ENCODE results near the gene NEK8.

The NEK8 gene

DNA sequence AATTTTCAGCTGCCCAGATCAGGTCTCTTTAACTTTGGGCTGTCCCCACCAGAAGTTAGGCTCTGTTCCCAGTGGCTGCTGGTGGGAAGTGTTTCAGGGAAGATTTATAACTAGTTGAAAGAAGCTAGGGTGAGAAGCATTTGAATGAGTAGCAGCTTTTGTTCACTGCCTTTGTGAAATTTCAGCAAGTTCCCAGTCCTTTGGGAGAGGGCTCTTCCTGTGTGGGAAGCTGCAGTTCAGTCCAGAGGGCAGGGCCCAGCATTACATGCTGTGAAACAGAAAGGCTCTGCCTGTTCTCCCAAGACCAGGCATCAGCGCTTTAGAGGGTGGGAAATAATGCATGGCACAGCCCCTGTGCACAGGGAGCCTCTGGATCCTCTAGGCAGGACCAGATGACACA lies 34.7 kb upstream of the NEK8 start:
- Histone ChIP-seq H3K4me3 (ENCODE audit: insufficient read length, low read depth) (no peak overlapping the region), H3K4me1 (ENCODE audit: insufficient read depth, insufficient read length) (no peaks in the 10 kb centered on the region), H3K27me3 (ENCODE audit: insufficient read depth, insufficient read length) (no peaks in the 10 kb centered on the region), H3K36me3 (ENCODE audit: insufficient read depth, insufficient read length, low read length) (peaks cover 90% of the 10 kb centered on the region), H3K9ac (ENCODE audit: insufficient read length, low read depth) (no peak overlapping the region), H3K9me3 (ENCODE audit: insufficient read depth, low read length) (no peaks in the 10 kb centered on the region)
- TF ChIP-seq SUZ12 (IDR thresholded peaks at IDR 0.05; ENCODE audit: extremely low read depth, insufficient read depth, insufficient read length), result no peak
- TF ChIP-seq ZNF274 (IDR thresholded peaks at IDR 0.05; ENCODE audit: low read depth, low read length), result no peak
- TF ChIP-seq YY1 (IDR thresholded peaks at IDR 0.05; ENCODE audit: insufficient read depth, insufficient read length), result no peak
- DNase-seq (ENCODE audit: low read depth, low spot score), result no peak

DNA sequence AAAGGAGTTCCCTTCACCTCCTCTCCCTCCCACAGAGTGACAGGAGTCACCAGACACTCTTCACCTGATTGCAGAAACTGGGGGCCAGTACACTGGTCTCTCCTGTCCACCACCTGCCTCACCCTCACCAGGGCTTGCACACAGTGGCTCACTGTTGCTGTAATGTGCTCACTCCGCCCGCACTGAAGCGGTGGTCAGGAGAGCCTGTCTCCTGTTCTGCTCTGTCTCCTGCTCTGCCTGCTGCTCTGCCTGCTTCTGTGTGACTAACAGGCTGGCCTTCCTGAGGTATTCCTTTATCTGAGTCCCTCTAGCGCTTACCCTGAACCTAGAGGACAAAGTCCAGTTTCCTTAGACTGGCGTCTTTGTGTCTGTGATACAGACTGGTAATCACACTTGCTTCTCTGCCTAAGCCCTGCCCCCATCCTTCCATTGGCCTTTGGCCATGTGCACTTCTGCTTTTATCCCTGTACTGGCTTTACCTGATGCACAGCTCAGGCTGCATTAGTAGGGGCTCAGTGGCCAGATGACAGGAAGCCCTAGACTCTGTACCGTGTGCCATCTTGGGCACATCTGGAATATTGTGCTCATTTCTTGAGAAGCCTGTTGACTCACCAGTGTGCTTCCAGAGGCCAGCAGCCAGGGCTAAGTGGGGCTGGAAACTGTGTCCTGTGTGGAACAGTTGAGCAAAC lies 30.2 kb upstream of the NEK8 start:
- Histone ChIP-seq H3K4me1 (ENCODE audit: insufficient read depth, insufficient read length) (peaks cover 20% of the 10 kb centered on the region), H3K9me3 (ENCODE audit: insufficient read depth, low read length) (no peaks in the 10 kb centered on the region), H3K4me3 (ENCODE audit: insufficient read length, low read depth) (no peak overlapping the region), H3K36me3 (ENCODE audit: insufficient read depth, insufficient read length, low read length) (peaks cover 97% of the 10 kb centered on the region), H3K9ac (ENCODE audit: insufficient read length, low read depth) (no peak overlapping the region), H3K27me3 (ENCODE audit: insufficient read depth, insufficient read length) (no peaks in the 10 kb centered on the region)
- DNase-seq (ENCODE audit: low read depth, low spot score), result no peak
- TF ChIP-seq SUZ12 (IDR thresholded peaks at IDR 0.05; ENCODE audit: extremely low read depth, insufficient read depth, insufficient read length), result no peak
- TF ChIP-seq YY1 (IDR thresholded peaks at IDR 0.05; ENCODE audit: insufficient read depth, insufficient read length), result no peak
- TF ChIP-seq ZNF274 (IDR thresholded peaks at IDR 0.05; ENCODE audit: low read depth, low read length), result no peak

DNA sequence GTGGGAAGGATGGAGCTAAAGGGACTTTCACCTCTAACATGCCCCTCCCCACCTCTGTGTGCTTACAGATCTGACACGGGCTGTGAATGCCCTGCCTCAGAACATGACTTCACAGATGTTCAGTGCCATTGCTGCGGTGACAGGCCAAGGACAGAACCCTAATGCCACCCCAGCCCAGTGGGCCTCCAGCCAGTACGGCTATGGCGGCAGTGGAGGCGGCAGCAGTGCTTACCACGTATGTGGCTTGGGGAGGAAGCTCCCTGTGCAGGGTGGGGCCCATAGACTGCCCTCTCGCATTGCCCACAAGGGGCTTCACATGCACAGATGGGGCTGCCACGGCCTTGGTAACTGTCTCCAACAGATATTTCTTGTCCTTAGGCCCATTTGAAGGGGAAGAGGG lies 28.3 kb upstream of the NEK8 start:
- Histone ChIP-seq H3K4me1 (ENCODE audit: insufficient read depth, insufficient read length) (peaks cover 20% of the 10 kb centered on the region), H3K9me3 (ENCODE audit: insufficient read depth, low read length) (no peaks in the 10 kb centered on the region), H3K27me3 (ENCODE audit: insufficient read depth, insufficient read length) (no peaks in the 10 kb centered on the region), H3K9ac (ENCODE audit: insufficient read length, low read depth) (no peak overlapping the region), H3K36me3 (ENCODE audit: insufficient read depth, insufficient read length, low read length) (peaks cover 92% of the 10 kb centered on the region), H3K4me3 (ENCODE audit: insufficient read length, low read depth) (no peak overlapping the region)
- no peak for TF ChIP-seq ZNF274 (IDR thresholded peaks at IDR 0.05; ENCODE audit: low read depth, low read length)
- no peak for TF ChIP-seq YY1 (IDR thresholded peaks at IDR 0.05; ENCODE audit: insufficient read depth, insufficient read length)
- TF ChIP-seq SUZ12 (IDR thresholded peaks at IDR 0.05; ENCODE audit: extremely low read depth, insufficient read depth, insufficient read length), result no peak
- DNase-seq (ENCODE audit: low read depth, low spot score), result no peak

DNA sequence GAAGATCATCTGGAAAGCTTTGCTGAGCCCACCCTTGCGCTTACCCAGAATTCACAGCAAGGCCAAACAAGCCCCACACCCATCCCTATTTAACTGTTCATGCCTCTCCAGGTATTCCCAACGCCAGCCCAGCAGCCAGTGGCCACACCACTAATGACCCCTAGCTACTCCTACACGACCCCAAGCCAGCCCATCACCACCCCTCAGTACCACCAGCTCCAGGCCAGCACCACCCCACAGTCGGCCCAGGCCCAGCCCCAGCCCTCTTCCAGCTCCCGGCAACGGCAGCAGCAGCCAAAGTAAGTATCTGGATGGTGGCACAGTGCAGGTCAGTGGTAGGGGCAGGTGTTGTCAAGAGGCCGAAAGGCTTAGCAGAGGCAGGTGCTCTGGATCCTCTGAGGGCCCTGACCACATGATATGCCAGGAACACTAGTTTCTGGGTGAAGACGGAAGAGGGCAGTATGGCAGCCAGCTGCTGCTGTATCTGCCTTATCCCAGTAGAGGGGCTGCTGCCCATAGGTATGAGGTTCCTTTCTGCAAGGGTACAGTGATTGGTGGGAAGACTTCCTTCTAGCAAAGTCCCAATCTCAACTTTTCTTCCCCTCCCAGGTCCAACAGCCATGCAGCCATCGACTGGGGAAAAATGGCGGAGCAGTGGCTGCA lies 27.6 kb upstream of the NEK8 start:
- Histone ChIP-seq H3K36me3 (ENCODE audit: insufficient read depth, insufficient read length, low read length) (peaks cover 89% of the 10 kb centered on the region), H3K9ac (ENCODE audit: insufficient read length, low read depth) (no peak overlapping the region), H3K4me3 (ENCODE audit: insufficient read length, low read depth) (no peak overlapping the region), H3K27me3 (ENCODE audit: insufficient read depth, insufficient read length) (no peaks in the 10 kb centered on the region), H3K9me3 (ENCODE audit: insufficient read depth, low read length) (no peaks in the 10 kb centered on the region), H3K4me1 (ENCODE audit: insufficient read depth, insufficient read length) (peaks cover 23% of the 10 kb centered on the region)
- DNase-seq (ENCODE audit: low read depth, low spot score), result no peak
- TF ChIP-seq SUZ12 (IDR thresholded peaks at IDR 0.05; ENCODE audit: extremely low read depth, insufficient read depth, insufficient read length) (no peak), ZNF274 (IDR thresholded peaks at IDR 0.05; ENCODE audit: low read depth, low read length) (no peak)

DNA sequence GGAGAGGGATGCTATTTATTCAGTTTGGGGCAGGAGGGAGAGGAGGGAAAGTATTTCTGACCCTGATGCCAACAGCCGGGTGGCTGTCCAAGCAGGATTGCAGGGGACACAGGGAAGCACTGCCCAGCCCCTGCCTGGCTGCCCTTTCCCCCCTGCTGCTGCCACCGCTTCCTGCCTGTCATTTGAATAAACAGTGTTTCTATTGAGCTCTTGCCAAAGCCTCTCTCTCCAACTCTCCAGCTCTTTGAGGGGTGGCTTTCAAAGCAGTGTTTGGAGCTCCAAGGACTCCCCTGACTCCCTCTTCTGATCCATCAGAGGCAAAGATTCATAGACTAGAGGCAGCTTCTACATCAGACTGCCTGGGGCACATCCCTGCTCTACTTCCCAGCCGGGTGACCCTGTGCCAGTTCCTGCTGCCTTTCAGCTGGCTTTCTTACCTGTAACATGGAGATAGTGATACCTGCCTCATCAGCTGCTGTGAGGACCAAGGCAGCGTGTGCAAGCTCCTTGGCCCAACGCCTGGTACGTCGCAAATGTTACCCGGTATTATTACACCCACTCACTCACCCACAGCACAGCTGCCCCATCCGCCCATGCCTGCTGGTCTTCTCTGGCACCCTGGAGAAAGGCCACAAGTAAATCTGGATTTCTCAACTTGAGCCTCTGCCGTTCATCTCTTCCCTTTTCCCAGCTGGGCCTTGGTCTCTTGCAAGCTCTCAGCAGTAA lies 26.4 kb upstream of the NEK8 start:
- Histone ChIP-seq H3K27me3 (ENCODE audit: insufficient read depth, insufficient read length) (no peaks in the 10 kb centered on the region), H3K4me3 (ENCODE audit: insufficient read length, low read depth) (no peak overlapping the region), H3K4me1 (ENCODE audit: insufficient read depth, insufficient read length) (peaks cover 26% of the 10 kb centered on the region), H3K9me3 (ENCODE audit: insufficient read depth, low read length) (no peaks in the 10 kb centered on the region), H3K36me3 (ENCODE audit: insufficient read depth, insufficient read length, low read length) (peaks cover 89% of the 10 kb centered on the region), H3K9ac (ENCODE audit: insufficient read length, low read depth) (no peak overlapping the region)
- TF ChIP-seq ZNF274 (IDR thresholded peaks at IDR 0.05; ENCODE audit: low read depth, low read length), result no peak
- TF ChIP-seq SUZ12 (IDR thresholded peaks at IDR 0.05; ENCODE audit: extremely low read depth, insufficient read depth, insufficient read length), result no peak
- no peak for TF ChIP-seq YY1 (IDR thresholded peaks at IDR 0.05; ENCODE audit: insufficient read depth, insufficient read length)
- DNase-seq (ENCODE audit: low read depth, low spot score), result no peak

DNA sequence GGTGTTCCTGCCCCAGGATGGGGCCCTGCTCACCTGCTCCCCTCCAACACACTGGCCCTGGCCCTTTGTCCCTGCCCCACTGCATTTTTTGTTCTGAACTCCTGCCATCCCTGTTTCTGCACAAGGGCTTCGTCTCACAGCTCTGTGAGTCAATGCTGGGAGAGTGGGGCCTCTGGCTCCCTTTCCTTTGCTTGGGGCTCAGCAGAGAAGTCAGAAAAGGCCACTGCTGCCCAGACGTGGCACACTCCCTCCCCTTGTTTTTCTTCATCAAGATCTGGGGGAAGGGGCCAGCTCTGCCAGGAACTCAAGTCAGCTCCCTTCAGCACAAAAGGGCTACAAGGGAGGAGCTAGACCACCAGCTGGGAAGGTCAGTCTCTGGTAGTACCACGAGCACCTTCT lies 25.8 kb upstream of the NEK8 start:
- no peaks in the 10 kb centered on the region for H3K9me3 ChIP-seq (ENCODE audit: insufficient read depth, low read length)
- no peak overlapping the region for H3K9ac ChIP-seq (ENCODE audit: insufficient read length, low read depth)
- H3K4me1 ChIP-seq (ENCODE audit: insufficient read depth, insufficient read length), result peaks cover 26% of the 10 kb centered on the region
- peaks cover 84% of the 10 kb centered on the region for H3K36me3 ChIP-seq (ENCODE audit: insufficient read depth, insufficient read length, low read length)
- no peak overlapping the region for H3K4me3 ChIP-seq (ENCODE audit: insufficient read length, low read depth)
- no peak for DNase-seq (ENCODE audit: low read depth, low spot score)
- H3K27me3 ChIP-seq (ENCODE audit: insufficient read depth, insufficient read length), result no peaks in the 10 kb centered on the region
- TF ChIP-seq SUZ12 (IDR thresholded peaks at IDR 0.05; ENCODE audit: extremely low read depth, insufficient read depth, insufficient read length) (no peak), ZNF274 (IDR thresholded peaks at IDR 0.05; ENCODE audit: low read depth, low read length) (no peak), YY1 (IDR thresholded peaks at IDR 0.05; ENCODE audit: insufficient read depth, insufficient read length) (no peak)

All from NT2/D1 (cell line).